ENCODE measurements around the gene JAZF1.

GRCh38 chr7:27948861-27949260, 231.7 kb downstream of the JAZF1 start:
- no peak for TF ChIP-seq TSHZ1 (CRISPR knock-in tag; IDR thresholded peaks at IDR 0.05)
- no peak for TF ChIP-seq EP300 (IDR thresholded peaks at IDR 0.05; ENCODE audit: low read length)
- no peak for TF ChIP-seq CC2D1A (IDR thresholded peaks at IDR 0.05)
- no peak for TF ChIP-seq CTCF (IDR thresholded peaks at IDR 0.05 in 2 of 3, conservative IDR thresholded peaks at IDR 0.05 in 1 of 3; ENCODE audit: insufficient read depth in 2 of 3, low read depth in 1 of 3, low read length in 3 of 3)
- no peak for TF ChIP-seq ZNF263 (CRISPR knock-in tag; IDR thresholded peaks at IDR 0.05; ENCODE audit: borderline replicate concordance)
- no peak for TF ChIP-seq SIN3A (IDR thresholded peaks at IDR 0.05; ENCODE audit: borderline replicate concordance in 2 of 2, control insufficient read depth in 1 of 2, low read depth in 2 of 2, low read length in 2 of 2)
- TF ChIP-seq ZNF586 (CRISPR knock-in tag; conservative IDR thresholded peaks at IDR 0.05) = no peak

All from K562 (cell line).